SK-N-SH treated with all-trans-retinoic acid at 6 μM for 48 hours (cell line): ENCODE results near the gene IFIT3.

ENCODE experiments used
- BACH2 ChIP-seq: fragments of 250-450 bp; sonication (Bioruptor Pico); IDR thresholded peaks from 2 replicates; pipeline ENCODE4 v1.9.0; 2021; ENCODE audit warnings: mild to moderate bottlenecking, borderline replicate concordance
- RARB ChIP-seq: fragments of 250-450 bp; sonication (Bioruptor Pico); IDR thresholded peaks from 2 replicates; pipeline ENCODE4 v1.8.0; 2021; ENCODE audit warnings: mild to moderate bottlenecking, moderate library complexity
- ZNF565 ChIP-seq: fragments of 450-650 bp; formaldehyde crosslinking; conservative IDR thresholded peaks from 2 replicates; pipeline ENCODE4 v1.5.0; 2020; ENCODE audit warnings: low read depth, mild to moderate bottlenecking, moderate library complexity
- ZNF70 ChIP-seq: fragments of 450-650 bp; formaldehyde crosslinking; IDR thresholded peaks from 2 replicates; pipeline ENCODE4 v1.5.0; 2020; ENCODE audit warnings: mild to moderate bottlenecking, moderate library complexity
- TF ChIP-seq, protein P1 (sequence below): fragments of 250-450 bp; sonication (Bioruptor Pico); IDR thresholded peaks from 2 replicates; pipeline ENCODE4 v1.5.1; 2021; ENCODE audit warnings: mild to moderate bottlenecking, moderate library complexity

DNA sequence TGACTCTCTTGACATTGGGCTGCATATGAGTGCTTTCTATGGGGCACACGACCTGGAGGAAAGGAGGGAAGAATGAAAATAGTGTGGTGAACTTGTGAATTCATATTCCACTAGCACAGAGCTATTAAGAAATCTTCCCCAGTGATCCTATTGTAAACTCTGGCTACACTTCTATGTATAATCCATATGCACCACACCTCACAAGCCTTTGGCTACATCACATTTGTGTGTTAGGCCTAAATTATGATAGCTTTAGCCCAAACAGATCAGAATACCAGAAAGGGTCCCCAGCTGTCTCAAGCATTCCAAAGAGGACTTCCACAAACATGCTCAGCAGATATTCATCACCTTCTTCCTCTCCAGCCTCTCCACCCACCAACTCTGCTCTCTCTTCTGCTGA is 40.3 kb downstream of the IFIT3 start:
- TF ChIP-seq ZNF70: no peak
- TF ChIP-seq ZNF565 (CRISPR knock-in tag): no peak
- TF ChIP-seq RARB (CRISPR knock-in tag): no peak
- TF ChIP-seq BACH2 (CRISPR knock-in tag): no peak
- TF ChIP-seq, protein P1, sequence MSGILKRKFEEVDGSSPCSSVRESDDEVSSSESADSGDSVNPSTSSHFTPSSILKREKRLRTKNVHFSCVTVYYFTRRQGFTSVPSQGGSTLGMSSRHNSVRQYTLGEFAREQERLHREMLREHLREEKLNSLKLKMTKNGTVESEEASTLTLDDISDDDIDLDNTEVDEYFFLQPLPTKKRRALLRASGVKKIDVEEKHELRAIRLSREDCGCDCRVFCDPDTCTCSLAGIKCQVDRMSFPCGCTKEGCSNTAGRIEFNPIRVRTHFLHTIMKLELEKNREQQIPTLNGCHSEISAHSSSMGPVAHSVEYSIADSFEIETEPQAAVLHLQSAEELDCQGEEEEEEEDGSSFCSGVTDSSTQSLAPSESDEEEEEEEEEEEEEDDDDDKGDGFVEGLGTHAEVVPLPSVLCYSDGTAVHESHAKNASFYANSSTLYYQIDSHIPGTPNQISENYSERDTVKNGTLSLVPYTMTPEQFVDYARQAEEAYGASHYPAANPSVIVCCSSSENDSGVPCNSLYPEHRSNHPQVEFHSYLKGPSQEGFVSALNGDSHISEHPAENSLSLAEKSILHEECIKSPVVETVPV (CRISPR knock-in tag): no peak
